IMR-90 (cell line): Measurements from ENCODE around the gene NDUFB2. TPM values are rescaled to one million over a fixed set of nuclear protein-coding genes. Genes with fewer than 3 reads are reported as not detected.

Experiments used
- ATAC-seq: fragments of 200-7000 bp; cut with Tn5 transposase; 2 replicates; pipeline ENCODE4 v1.9.1; 2020; ENCODE audit warnings: low read depth, mild to moderate bottlenecking, moderate library complexity
- BruUV-seq: library from RNA; stranded (reverse); fragments of 400-500 nt; replicated peaks from 2 replicates; lab custom pipeline; 2021; lab: Mats Ljungman, UMichigan
- CTCF ChIA-PET: fragments of 300-600 bp; formaldehyde crosslinking; extraction: SDS; loops from one replicate; lab custom pipeline; 2021; ENCODE audit warnings: antibody characterized with exemption; lab: Yijun Ruan, JAX
- POLR2A ChIA-PET: fragments of 300-600 bp; sonication (Branson Sonifier 250); formaldehyde crosslinking; loops from one replicate; lab custom pipeline; 2022; ENCODE audit warnings: antibody characterized with exemption; ENCODE audit not compliant: unreplicated experiment; lab: Charles Lee
- DNase-seq: peaks from one replicate; pipeline ENCODE4 v3.0.0; 2013
- H2AFZ ChIP-seq: replicated peaks from 2 replicates; pipeline ENCODE3; 2013; ENCODE audit warnings: low read length, mild to moderate bottlenecking; ENCODE audit not compliant: poor library complexity
- H2AK5ac ChIP-seq: 2 replicates; pipeline ENCODE4 v1.6.1; 2013; ENCODE audit warnings: low read depth, low read length, inconsistent platforms
- H2AK9ac ChIP-seq: replicated peaks from 2 replicates; pipeline ENCODE3; 2013; ENCODE audit warnings: mild to moderate bottlenecking, low read depth, low read length, moderate library complexity; ENCODE audit not compliant: poor library complexity
- H2BK120ac ChIP-seq: 2 replicates; pipeline ENCODE4 v1.6.1; 2013; ENCODE audit warnings: low read depth, low read length, inconsistent platforms
- H2BK15ac ChIP-seq: 3 replicates; pipeline ENCODE4 v1.6.1; 2013; ENCODE audit warnings: low read depth, low read length, inconsistent platforms
- H2BK20ac ChIP-seq: 2 replicates; pipeline ENCODE4 v1.6.1; 2013; ENCODE audit warnings: low read depth, mild to moderate bottlenecking, inconsistent platforms, low read length, moderate library complexity
- H2BK5ac ChIP-seq: 2 replicates; pipeline ENCODE4 v1.6.1; 2013; ENCODE audit warnings: mild to moderate bottlenecking, low read depth, low read length, inconsistent platforms; ENCODE audit not compliant: poor library complexity, severe bottlenecking
- H3K14ac ChIP-seq: replicated peaks from 2 replicates; pipeline ENCODE4 v1.6.1; 2013; ENCODE audit warnings: low read depth, low read length, inconsistent platforms
- H3K18ac ChIP-seq: 2 replicates; pipeline ENCODE4 v1.6.1; 2013; ENCODE audit warnings: low read depth, low read length, control low read depth
- H3K23ac ChIP-seq: 2 replicates; pipeline ENCODE4 v1.6.1; 2013; ENCODE audit warnings: low read depth, low read length, inconsistent platforms
- H3K27ac ChIP-seq: 2 replicates; pipeline ENCODE4 v1.5.1; 2013; ENCODE audit warnings: mild to moderate bottlenecking, control low read depth, low read length; ENCODE audit not compliant: insufficient read depth
- H3K27me3 ChIP-seq: 2 replicates; pipeline ENCODE4 v1.6.1; 2013; ENCODE audit warnings: low read length; ENCODE audit not compliant: control insufficient read depth, insufficient read depth
- H3K36me3 ChIP-seq: 2 replicates; pipeline ENCODE4 v1.6.1; 2013; ENCODE audit warnings: low read length, mixed read lengths; ENCODE audit not compliant: control insufficient read depth, insufficient read depth
- H3K4ac ChIP-seq: 2 replicates; pipeline ENCODE4 v1.6.1; 2013; ENCODE audit warnings: low read depth, low read length, inconsistent platforms
- H3K4me1 ChIP-seq: 2 replicates; pipeline ENCODE4 v1.6.1; 2013; ENCODE audit warnings: low read length, mixed read lengths; ENCODE audit not compliant: control insufficient read depth, insufficient read depth
- H3K4me2 ChIP-seq: 2 replicates; pipeline ENCODE4 v1.6.1; 2013; ENCODE audit warnings: low read depth, mild to moderate bottlenecking, control low read depth, low read length, moderate library complexity
- H3K4me3 ChIP-seq: 2 replicates; pipeline ENCODE4 v1.5.1; 2013; ENCODE audit warnings: low read depth, mild to moderate bottlenecking, control low read depth, low read length, moderate library complexity; ENCODE audit not compliant: insufficient read depth
- H3K56ac ChIP-seq: 2 replicates; pipeline ENCODE4 v1.6.1; 2013; ENCODE audit warnings: low read length, inconsistent platforms; ENCODE audit not compliant: insufficient read depth; ENCODE audit errors: extremely low read depth
- H3K79me1 ChIP-seq, 2 experiments: 2 replicates each; pipeline ENCODE4 v1.6.1; 2013; ENCODE audit warnings: low read length in 2 of 2, inconsistent platforms in 1 of 2, low read depth in 1 of 2
- H3K9ac ChIP-seq: 2 replicates; pipeline ENCODE4 v1.6.1; 2013; ENCODE audit warnings: low read depth, low read length, control low read depth
- H3K9me1 ChIP-seq: 2 replicates; pipeline ENCODE4 v1.6.1; 2013; ENCODE audit warnings: low read length, inconsistent platforms; ENCODE audit not compliant: insufficient read depth
- H3K9me3 ChIP-seq: 2 replicates; pipeline ENCODE4 v1.6.1; 2013; ENCODE audit warnings: low read length; ENCODE audit not compliant: control insufficient read depth, insufficient read depth
- H4K20me1 ChIP-seq: 2 replicates; pipeline ENCODE4 v1.6.1; 2013; ENCODE audit warnings: low read length, inconsistent platforms; ENCODE audit not compliant: insufficient read depth
- H4K5ac ChIP-seq: 2 replicates; pipeline ENCODE4 v1.6.1; 2013; ENCODE audit warnings: mild to moderate bottlenecking, low read depth, low read length, control low read depth
- H4K8ac ChIP-seq, 2 experiments: 2 replicates each; pipeline ENCODE4 v1.6.1; 2013; ENCODE audit warnings: low read depth in 2 of 2, low read length in 2 of 2, control low read depth in 1 of 2, inconsistent platforms in 1 of 2
- H4K91ac ChIP-seq: 2 replicates; pipeline ENCODE4 v1.6.1; 2013; ENCODE audit warnings: low read depth, low read length, inconsistent platforms; ENCODE audit not compliant: insufficient read depth
- BHLHE40 ChIP-seq: fragments of 150-350 bp; IDR thresholded peaks from 2 replicates; pipeline ENCODE4 v1.6.1; 2016; ENCODE audit warnings: mild to moderate bottlenecking, low read depth, low read length
- CEBPB ChIP-seq: IDR thresholded peaks from 2 replicates; pipeline ENCODE4 v1.6.1; 2012; ENCODE audit warnings: low read depth, low read length, improper control_type of control experiment
- CHD1 ChIP-seq: IDR thresholded peaks from 2 replicates; pipeline ENCODE4 v1.6.1; 2012; ENCODE audit warnings: low read depth, low read length, improper control_type of control experiment
- CTCF ChIP-seq: conservative IDR thresholded peaks from 2 replicates; pipeline ENCODE4 v1.5.1; 2012; ENCODE audit warnings: mild to moderate bottlenecking, low read depth, low read length, improper control_type of control experiment
- ELK1 ChIP-seq: fragments of 150-350 bp; IDR thresholded peaks from 2 replicates; pipeline ENCODE4 v1.6.1; 2016; ENCODE audit warnings: low read depth, mild to moderate bottlenecking, low read length, moderate library complexity, borderline replicate concordance
- FOS ChIP-seq: fragments of 150-350 bp; IDR thresholded peaks from 2 replicates; pipeline ENCODE4 v1.6.1; 2016; ENCODE audit warnings: low read depth, low read length
- MAFK ChIP-seq: IDR thresholded peaks from 2 replicates; pipeline ENCODE4 v1.6.1; 2012; ENCODE audit warnings: low read depth, low read length, improper control_type of control experiment
- MAZ ChIP-seq: IDR thresholded peaks from 2 replicates; pipeline ENCODE4 v1.6.1; 2012; ENCODE audit warnings: low read depth, mild to moderate bottlenecking, low read length, improper control_type of control experiment, moderate library complexity, borderline replicate concordance
- MXI1 ChIP-seq: IDR thresholded peaks from 2 replicates; pipeline ENCODE4 v1.6.1; 2012; ENCODE audit warnings: low read depth, mild to moderate bottlenecking, low read length, moderate library complexity, borderline replicate concordance
- NFE2L2 ChIP-seq: fragments of 150-350 bp; IDR thresholded peaks from 2 replicates; pipeline ENCODE4 v1.6.1; 2016; ENCODE audit warnings: low read depth, mild to moderate bottlenecking, low read length
- POLR2A ChIP-seq: IDR thresholded peaks from 2 replicates; pipeline ENCODE4 v1.6.1; 2012; ENCODE audit warnings: mild to moderate bottlenecking, low read depth, low read length
- RAD21 ChIP-seq: IDR thresholded peaks from 2 replicates; pipeline ENCODE4 v1.6.1; 2012; ENCODE audit warnings: low read length, improper control_type of control experiment
- RCOR1 ChIP-seq: IDR thresholded peaks from 2 replicates; pipeline ENCODE4 v1.6.1; 2012; ENCODE audit warnings: mild to moderate bottlenecking, low read length, improper control_type of control experiment; ENCODE audit not compliant: insufficient replicate concordance
- RFX5 ChIP-seq: IDR thresholded peaks from 2 replicates; pipeline ENCODE4 v1.8.0; 2012; ENCODE audit warnings: low read depth, mild to moderate bottlenecking, low read length, moderate library complexity
- SMC3 ChIP-seq: fragments of 150-350 bp; IDR thresholded peaks from 2 replicates; pipeline ENCODE4 v1.6.1; 2016; ENCODE audit warnings: low read depth, mild to moderate bottlenecking, antibody characterized with exemption, low read length, moderate library complexity
- USF2 ChIP-seq: fragments of 150-350 bp; IDR thresholded peaks from 2 replicates; pipeline ENCODE4 v1.6.1; 2017; ENCODE audit warnings: mild to moderate bottlenecking, antibody characterized with exemption, low read length, low read depth
- WGBS, 2 experiments: methylation state at CpG; one replicate each; pipeline versions ENCODE4 v1.1.5 to v1.1.7; 2013; ENCODE audit warnings: missing lambda C conversion rate in 2 of 2; ENCODE audit not compliant: insufficient read length in 1 of 2; ENCODE audit errors: extremely low coverage in 2 of 2; 5-methylcytosine and 5-hydroxymethylcytosine counted together
- dilution Hi-C: fragments of 300-500 bp; cut with HindIII; formaldehyde crosslinking; loops from one replicate; pipeline ENCODE4 v1.14.3; 2018; ENCODE audit warnings: low sequenced_read_pairs; ENCODE audit not compliant: unreplicated experiment
- in situ Hi-C: fragments of 300-500 bp; cut with MboI; formaldehyde crosslinking; loops from 3 replicates; pipeline ENCODE4 v1.14.3; 2019; ENCODE audit warnings: low sequenced_read_pairs, inconsistent platforms, mixed read lengths
- intact Hi-C: fragments of 100-400 bp; cut with micrococcal nuclease; formaldehyde crosslinking; loops from 2 replicates; pipeline ENCODE4 v1.10.0; 2022
- polyA plus RNA-seq, 3 experiments: library from polyadenylated mRNA; depleted of rRNA; stranded (reverse); fragments of >200 nt; gene quantifications; 2 replicates each; pipeline ENCODE4 v1.2.3, GENCODE V29; 2012; ENCODE audit warnings: low replicate concordance in 1 of 3
- total RNA-seq: library from RNA; depleted of rRNA; stranded (reverse); fragments of >200 nt; gene quantifications from 2 replicates; pipeline ENCODE4 v1.2.3, GENCODE V29; 2012

NDUFB2 gene
- total and polyA plus RNA-seq, 2 of the 4 experiments (the other 2 are of a cell fraction) = 81.7 to 143 TPM

- Histone ChIP-seq H3K18ac (no peak overlapping the region), H2AFZ (no peak overlapping the region), H3K4me1 (no peaks in the 10 kb centered on the region), H2BK5ac (no peak overlapping the region), H3K9me3 (no peaks in the 10 kb centered on the region), H2BK15ac (no peak overlapping the region), H4K20me1 (no peaks in the 10 kb centered on the region), H4K5ac (no peak overlapping the region), H3K27me3 (peaks cover 8% of the 10 kb centered on the region; the same call in 1 of the 2 replicates), H3K4me2 (no peak overlapping the region), H3K9me1 (no peaks in the 10 kb centered on the region), H2BK120ac (no peak overlapping the region), H3K4me3 (no peak overlapping the region), H3K56ac (no peak overlapping the region), H3K79me1 (no peaks in the 10 kb centered on the region), H2AK9ac (no peak overlapping the region), H4K91ac (no peak overlapping the region), H3K9ac (no peak overlapping the region), H3K36me3 (no peaks in the 10 kb centered on the region), H3K23ac (no peak overlapping the region), H4K8ac (no peak overlapping the region), H3K4ac (no peak overlapping the region), H3K27ac (no peak overlapping the region), H3K14ac (no peak overlapping the region), H2BK20ac (no peak overlapping the region), H2AK5ac (no peak overlapping the region)
- no CpG with 5 or more reads among the region's 1 CpG for WGBS, 2 experiments
- TF ChIP-seq POLR2A (no peak), CEBPB (no peak), RCOR1 (no peak), ELK1 (no peak), BHLHE40 (no peak), RFX5 (no peak), USF2 (no peak), FOS (no peak), MAZ (no peak), SMC3 (no peak), CTCF (no peak), MAFK (no peak), NFE2L2 (no peak), RAD21 (no peak), MXI1 (no peak), CHD1 (no peak)
- ChIA-PET CTCF (no interaction called here), POLR2A (no interaction called here)
- dilution Hi-C loops (no loop called here), intact Hi-C loops (no loop called here), in situ Hi-C loops (no loop called here)
- DNase-seq (no peak), ATAC-seq (no peak)
- BruUV-seq = no TSS peak
These were observed 29.0 kb upstream of the NDUFB2 start for GRCh38 chr7:140667476-140667875.
